IMR-90 (cell line): ENCODE data around the gene PANK4. TPM values are rescaled to one million over a fixed set of nuclear protein-coding genes. Genes with fewer than 3 reads are reported as not detected.
A peak's percentile ranks its signal among the peaks of the same experiment; 100 is the strongest.

ENCODE experiments used
- ATAC-seq: fragments of 200-7000 bp; cut with Tn5 transposase; 2 replicates; pipeline ENCODE4 v1.9.1; 2020; ENCODE audit warnings: low read depth, mild to moderate bottlenecking, moderate library complexity
- BruUV-seq: library from RNA; stranded (reverse); fragments of 400-500 nt; replicated peaks from 2 replicates; lab custom pipeline; 2021; lab: Mats Ljungman, UMichigan
- CTCF ChIA-PET: fragments of 300-600 bp; formaldehyde crosslinking; extraction: SDS; loops from one replicate; lab custom pipeline; 2021; ENCODE audit warnings: antibody characterized with exemption; lab: Yijun Ruan, JAX
- POLR2A ChIA-PET: fragments of 300-600 bp; sonication (Branson Sonifier 250); formaldehyde crosslinking; loops from one replicate; lab custom pipeline; 2022; ENCODE audit warnings: antibody characterized with exemption; ENCODE audit not compliant: unreplicated experiment; lab: Charles Lee
- DNase-seq: peaks from one replicate; pipeline ENCODE4 v3.0.0; 2013
- H2AFZ ChIP-seq: replicated peaks from 2 replicates; pipeline ENCODE3; 2013; ENCODE audit warnings: low read length, mild to moderate bottlenecking; ENCODE audit not compliant: poor library complexity
- H2AK5ac ChIP-seq: 2 replicates; pipeline ENCODE4 v1.6.1; 2013; ENCODE audit warnings: low read depth, low read length, inconsistent platforms
- H2AK9ac ChIP-seq: replicated peaks from 2 replicates; pipeline ENCODE3; 2013; ENCODE audit warnings: mild to moderate bottlenecking, low read depth, low read length, moderate library complexity; ENCODE audit not compliant: poor library complexity
- H2BK120ac ChIP-seq: 2 replicates; pipeline ENCODE4 v1.6.1; 2013; ENCODE audit warnings: low read depth, low read length, inconsistent platforms
- H2BK15ac ChIP-seq: 3 replicates; pipeline ENCODE4 v1.6.1; 2013; ENCODE audit warnings: low read depth, low read length, inconsistent platforms
- H2BK20ac ChIP-seq: 2 replicates; pipeline ENCODE4 v1.6.1; 2013; ENCODE audit warnings: low read depth, mild to moderate bottlenecking, inconsistent platforms, low read length, moderate library complexity
- H2BK5ac ChIP-seq: 2 replicates; pipeline ENCODE4 v1.6.1; 2013; ENCODE audit warnings: mild to moderate bottlenecking, low read depth, low read length, inconsistent platforms; ENCODE audit not compliant: poor library complexity, severe bottlenecking
- H3K14ac ChIP-seq: replicated peaks from 2 replicates; pipeline ENCODE4 v1.6.1; 2013; ENCODE audit warnings: low read depth, low read length, inconsistent platforms
- H3K18ac ChIP-seq: 2 replicates; pipeline ENCODE4 v1.6.1; 2013; ENCODE audit warnings: low read depth, low read length, control low read depth
- H3K23ac ChIP-seq: 2 replicates; pipeline ENCODE4 v1.6.1; 2013; ENCODE audit warnings: low read depth, low read length, inconsistent platforms
- H3K27ac ChIP-seq: 2 replicates; pipeline ENCODE4 v1.5.1; 2013; ENCODE audit warnings: mild to moderate bottlenecking, control low read depth, low read length; ENCODE audit not compliant: insufficient read depth
- H3K27me3 ChIP-seq: 2 replicates; pipeline ENCODE4 v1.6.1; 2013; ENCODE audit warnings: low read length; ENCODE audit not compliant: control insufficient read depth, insufficient read depth
- H3K36me3 ChIP-seq: 2 replicates; pipeline ENCODE4 v1.6.1; 2013; ENCODE audit warnings: low read length, mixed read lengths; ENCODE audit not compliant: control insufficient read depth, insufficient read depth
- H3K4ac ChIP-seq: 2 replicates; pipeline ENCODE4 v1.6.1; 2013; ENCODE audit warnings: low read depth, low read length, inconsistent platforms
- H3K4me1 ChIP-seq: 2 replicates; pipeline ENCODE4 v1.6.1; 2013; ENCODE audit warnings: low read length, mixed read lengths; ENCODE audit not compliant: control insufficient read depth, insufficient read depth
- H3K4me2 ChIP-seq: 2 replicates; pipeline ENCODE4 v1.6.1; 2013; ENCODE audit warnings: low read depth, mild to moderate bottlenecking, control low read depth, low read length, moderate library complexity
- H3K4me3 ChIP-seq: 2 replicates; pipeline ENCODE4 v1.5.1; 2013; ENCODE audit warnings: low read depth, mild to moderate bottlenecking, control low read depth, low read length, moderate library complexity; ENCODE audit not compliant: insufficient read depth
- H3K56ac ChIP-seq: 2 replicates; pipeline ENCODE4 v1.6.1; 2013; ENCODE audit warnings: low read length, inconsistent platforms; ENCODE audit not compliant: insufficient read depth; ENCODE audit errors: extremely low read depth
- H3K79me1 ChIP-seq, 2 experiments: 2 replicates each; pipeline ENCODE4 v1.6.1; 2013; ENCODE audit warnings: low read length in 2 of 2, inconsistent platforms in 1 of 2, low read depth in 1 of 2
- H3K9ac ChIP-seq: 2 replicates; pipeline ENCODE4 v1.6.1; 2013; ENCODE audit warnings: low read depth, low read length, control low read depth
- H3K9me1 ChIP-seq: 2 replicates; pipeline ENCODE4 v1.6.1; 2013; ENCODE audit warnings: low read length, inconsistent platforms; ENCODE audit not compliant: insufficient read depth
- H3K9me3 ChIP-seq: 2 replicates; pipeline ENCODE4 v1.6.1; 2013; ENCODE audit warnings: low read length; ENCODE audit not compliant: control insufficient read depth, insufficient read depth
- H4K20me1 ChIP-seq: 2 replicates; pipeline ENCODE4 v1.6.1; 2013; ENCODE audit warnings: low read length, inconsistent platforms; ENCODE audit not compliant: insufficient read depth
- H4K5ac ChIP-seq: 2 replicates; pipeline ENCODE4 v1.6.1; 2013; ENCODE audit warnings: mild to moderate bottlenecking, low read depth, low read length, control low read depth
- H4K8ac ChIP-seq, 2 experiments: 2 replicates each; pipeline ENCODE4 v1.6.1; 2013; ENCODE audit warnings: low read depth in 2 of 2, low read length in 2 of 2, control low read depth in 1 of 2, inconsistent platforms in 1 of 2
- H4K91ac ChIP-seq: 2 replicates; pipeline ENCODE4 v1.6.1; 2013; ENCODE audit warnings: low read depth, low read length, inconsistent platforms; ENCODE audit not compliant: insufficient read depth
- ELK1 ChIP-seq: fragments of 150-350 bp; IDR thresholded peaks from 2 replicates; pipeline ENCODE4 v1.6.1; 2016; ENCODE audit warnings: low read depth, mild to moderate bottlenecking, low read length, moderate library complexity, borderline replicate concordance
- NFE2L2 ChIP-seq: fragments of 150-350 bp; IDR thresholded peaks from 2 replicates; pipeline ENCODE4 v1.6.1; 2016; ENCODE audit warnings: low read depth, mild to moderate bottlenecking, low read length
- POLR2A ChIP-seq: IDR thresholded peaks from 2 replicates; pipeline ENCODE4 v1.6.1; 2012; ENCODE audit warnings: mild to moderate bottlenecking, low read depth, low read length
- RFX5 ChIP-seq: IDR thresholded peaks from 2 replicates; pipeline ENCODE4 v1.8.0; 2012; ENCODE audit warnings: low read depth, mild to moderate bottlenecking, low read length, moderate library complexity
- WGBS, 2 experiments: methylation state at CpG; one replicate each; pipeline versions ENCODE4 v1.1.5 to v1.1.7; 2013; ENCODE audit warnings: missing lambda C conversion rate in 2 of 2; ENCODE audit not compliant: insufficient read length in 1 of 2; ENCODE audit errors: extremely low coverage in 2 of 2; 5-methylcytosine and 5-hydroxymethylcytosine counted together
- dilution Hi-C: fragments of 300-500 bp; cut with HindIII; formaldehyde crosslinking; loops from one replicate; pipeline ENCODE4 v1.14.3; 2018; ENCODE audit warnings: low sequenced_read_pairs; ENCODE audit not compliant: unreplicated experiment
- in situ Hi-C: fragments of 300-500 bp; cut with MboI; formaldehyde crosslinking; loops from 3 replicates; pipeline ENCODE4 v1.14.3; 2019; ENCODE audit warnings: low sequenced_read_pairs, inconsistent platforms, mixed read lengths
- intact Hi-C: fragments of 100-400 bp; cut with micrococcal nuclease; formaldehyde crosslinking; loops from 2 replicates; pipeline ENCODE4 v1.10.0; 2022
- polyA plus RNA-seq, 3 experiments: library from polyadenylated mRNA; depleted of rRNA; stranded (reverse); fragments of >200 nt; gene quantifications; 2 replicates each; pipeline ENCODE4 v1.2.3, GENCODE V29; 2012; ENCODE audit warnings: low replicate concordance in 1 of 3
- total RNA-seq: library from RNA; depleted of rRNA; stranded (reverse); fragments of >200 nt; gene quantifications from 2 replicates; pipeline ENCODE4 v1.2.3, GENCODE V29; 2012
- TF ChIP-seq, protein P1 (sequence below): fragments of 150-350 bp; IDR thresholded peaks from 2 replicates; pipeline ENCODE4 v1.6.1; 2017; ENCODE audit warnings: mild to moderate bottlenecking, antibody characterized with exemption, low read length, low read depth

Gene PANK4
- total and polyA plus RNA-seq, 2 of the 4 experiments (the other 2 are of a cell fraction) = 14.0 to 18.5 TPM

DNA sequence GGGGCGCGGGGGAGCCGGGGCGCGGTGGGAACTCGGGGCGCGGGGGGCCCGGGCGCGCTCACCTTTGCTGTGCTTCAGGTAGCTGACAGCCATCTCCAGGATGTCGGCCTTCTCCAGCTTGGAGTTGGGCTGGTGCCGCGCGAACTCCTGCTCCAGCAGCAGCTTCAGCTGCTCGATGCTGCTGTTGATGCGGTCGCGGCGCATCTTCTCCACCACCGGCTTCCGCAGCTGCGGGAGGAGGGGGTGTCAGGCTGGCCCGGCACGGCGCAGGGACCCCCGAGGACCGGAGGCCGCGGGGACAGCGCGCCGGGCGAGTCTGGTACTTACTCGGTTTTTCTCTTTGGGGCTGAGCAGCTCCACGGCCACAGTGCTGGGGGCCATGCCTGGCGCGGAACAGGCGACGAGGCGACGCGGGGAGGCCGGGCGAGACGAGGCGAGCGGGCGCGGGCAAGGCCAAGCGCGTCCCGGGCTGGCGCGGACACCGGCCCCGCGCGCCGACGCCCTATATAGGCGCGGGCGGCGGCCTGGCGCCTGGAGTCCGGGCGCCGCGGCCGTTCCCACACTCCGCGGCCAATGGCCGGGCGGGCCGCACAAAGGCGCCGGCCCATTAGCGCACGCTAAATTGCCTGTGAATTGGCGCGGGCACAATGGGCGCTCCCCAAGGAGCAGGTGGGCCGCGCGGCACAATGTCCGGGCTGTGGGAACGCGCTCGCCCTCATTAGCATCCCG lies 3.6 kb upstream of the PANK4 start, which contains the start of gene HES5:
Gene HES5 (minus strand): TSS at position 480 of the 729 bp plus-strand sequence. CDS start 99 bp downstream, at position 381.
- H3K18ac ChIP-seq = no peak within 1 kb of the TSS
- POLR2A ChIA-PET = no interaction called here
- 6% methylated on average over 41 of the region's 91 CpGs; no CpG with 5 or more reads in 1 of the 2 experiments for WGBS, 2 experiments

More for the DNA sequence above, 3.6 kb upstream of the PANK4 start, which contains the start of gene HES5:
- Histone ChIP-seq H3K4ac (no peak within 1 kb of the TSS), H4K8ac (no peak within 1 kb of the TSS), H3K4me1 (peaks cover 15% of the 10 kb centered on the region), H4K20me1 (peaks cover 11% of the 10 kb centered on the region), H3K27me3 (peaks cover 23% of the 10 kb centered on the region; the same call in 1 of the 2 replicates), H3K56ac (no peak within 1 kb of the TSS), H2BK120ac (no peak within 1 kb of the TSS), H3K14ac (no peak within 1 kb of the TSS), H3K79me1 (peaks cover 0 to 8% of the 10 kb centered on the region in 2 experiments; a peak in 1 of 4 replicates), H2BK20ac (no peak within 1 kb of the TSS), H2AFZ (peak within 1 kb of the TSS; percentile 81), H2AK9ac (peak within 1 kb of the TSS; percentile 24), H3K9me1 (no peaks in the 10 kb centered on the region), H4K91ac (no peak within 1 kb of the TSS), H3K9me3 (no peaks in the 10 kb centered on the region), H3K9ac (no peak within 1 kb of the TSS), H3K23ac (no peak within 1 kb of the TSS), H3K27ac (no peak within 1 kb of the TSS), H4K5ac (no peak within 1 kb of the TSS), H2AK5ac (no peak within 1 kb of the TSS), H3K36me3 (no peaks in the 10 kb centered on the region), H2BK15ac (no peak within 1 kb of the TSS), H2BK5ac (no peak within 1 kb of the TSS), H3K4me3 (no peak within 1 kb of the TSS), H3K4me2 (no peak within 1 kb of the TSS)
- dilution Hi-C loops = no loop called here
- intact Hi-C loops = loop anchor here (5.0 kb wide), 1 partner anchor 118 kb away; the partner anchor contains the start of gene PEX10
- CTCF ChIA-PET = no interaction called here
- in situ Hi-C loops = loop anchor here (25.0 kb wide), 1 partner anchor 343 kb away; the partner anchor contains the start of gene FAAP20
- BruUV-seq = no TSS peak
- no peak for DNase-seq
- ATAC-seq = no peak
- TF ChIP-seq, protein P1, sequence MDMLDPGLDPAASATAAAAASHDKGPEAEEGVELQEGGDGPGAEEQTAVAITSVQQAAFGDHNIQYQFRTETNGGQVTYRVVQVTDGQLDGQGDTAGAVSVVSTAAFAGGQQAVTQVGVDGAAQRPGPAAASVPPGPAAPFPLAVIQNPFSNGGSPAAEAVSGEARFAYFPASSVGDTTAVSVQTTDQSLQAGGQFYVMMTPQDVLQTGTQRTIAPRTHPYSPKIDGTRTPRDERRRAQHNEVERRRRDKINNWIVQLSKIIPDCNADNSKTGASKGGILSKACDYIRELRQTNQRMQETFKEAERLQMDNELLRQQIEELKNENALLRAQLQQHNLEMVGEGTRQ = no peak
- TF ChIP-seq NFE2L2 (no peak), ELK1 (no peak), POLR2A (no peak), RFX5 (no peak)
